BLaER1 treated with 17β-estradiol and CSF1 and Interleukin-3, amounts not matched to agents 10 nM and 100 nM (cell line): ENCODE measurements around the gene OTULIN.

ENCODE experiments used
- H3K27ac ChIP-seq, 11 experiments: shearing (Covaris generic); formaldehyde crosslinking; 2 replicates each; pipeline ENCODE4 v1.8.1; 2022
- H3K27me3 ChIP-seq, 11 experiments: shearing (Covaris generic); formaldehyde crosslinking; 2 replicates each; pipeline ENCODE4 v1.8.1; 2022
- H3K36me3 ChIP-seq, 11 experiments: shearing (Covaris generic); formaldehyde crosslinking; 2 replicates each; pipeline ENCODE4 v1.8.1; 2022
- H3K4me1 ChIP-seq, 10 experiments: shearing (Covaris generic); formaldehyde crosslinking; 2 replicates each; pipeline ENCODE4 v1.8.1; 2022
- H3K4me2 ChIP-seq, 11 experiments: shearing (Covaris generic); formaldehyde crosslinking; 2 replicates each; pipeline ENCODE4 v1.8.1; 2022
- H3K4me3 ChIP-seq, 10 experiments: shearing (Covaris generic); formaldehyde crosslinking; 2 replicates each; pipeline ENCODE4 v1.8.1; 2022
- H3K9ac ChIP-seq, 11 experiments: shearing (Covaris generic); formaldehyde crosslinking; 2 replicates each; pipeline ENCODE4 v1.8.1; 2022
- H3K9me3 ChIP-seq, 11 experiments: shearing (Covaris generic); formaldehyde crosslinking; replicated peaks in 1 of 11; 2 replicates each; pipeline ENCODE4 v1.8.1; 2022
- H4K20me1 ChIP-seq, 11 experiments: shearing (Covaris generic); formaldehyde crosslinking; 2 replicates each; pipeline ENCODE4 v1.8.1; 2022
- Cebpa-rat ChIP-seq, 11 experiments: shearing (Covaris generic); IDR thresholded peaks; 2 replicates each; pipeline ENCODE4 v1.8.1; 2022

Gene OTULIN

GRCh38 chr5:14650052-14650451 is 14.5 kb upstream of the OTULIN start:
- Histone ChIP-seq H3K4me3 (no peak overlapping the region), H3K9me3 (no peaks in the 10 kb centered on the region), H3K27me3 (no peaks in the 10 kb centered on the region), H4K20me1 (no peaks in the 10 kb centered on the region), H3K4me2 (no peak overlapping the region), H3K36me3 (no peaks in the 10 kb centered on the region), H3K4me1 (no peaks in the 10 kb centered on the region), H3K9ac (no peak overlapping the region), H3K27ac (no peak overlapping the region)
- TF ChIP-seq Cebpa-rat (IDR thresholded peaks at IDR 0.05), result no peak

- Histone ChIP-seq H3K27me3 (no peaks in the 10 kb centered on the region), H3K4me3 (no peak overlapping the region)
- 0 out of 22 replicates have a peak, but pooled peaks of 1 of the 11 experiments have one; percentile 25 for TF ChIP-seq Cebpa-rat (IDR thresholded peaks at IDR 0.05)
These were observed 9.3 kb upstream of the OTULIN start for GRCh38 chr5:14655146-14655741.

DNA sequence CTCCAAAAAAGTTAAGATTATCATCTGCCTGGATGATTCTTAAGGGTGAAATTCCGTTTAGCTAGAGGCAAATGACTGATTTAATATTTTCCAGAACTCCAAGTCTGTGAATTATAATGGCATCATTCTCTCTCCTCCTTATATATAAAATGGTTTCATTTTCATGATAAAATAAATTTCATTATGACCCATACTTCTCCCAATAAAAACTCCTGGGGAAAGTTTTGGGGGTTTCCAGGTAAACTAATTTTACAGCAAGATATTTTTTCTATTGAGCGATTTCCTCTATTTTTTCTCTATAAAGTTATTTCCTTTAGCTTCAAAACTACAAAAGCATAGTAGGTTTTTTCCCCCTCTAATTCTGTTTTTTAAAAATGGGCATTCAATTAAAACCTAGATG is 7.6 kb upstream of the OTULIN start:
- Histone ChIP-seq H3K9ac (no peak overlapping the region), H4K20me1 (no peaks in the 10 kb centered on the region), H3K4me3 (no peak overlapping the region), H3K4me2 (no peak overlapping the region), H3K27ac (no peak overlapping the region), H3K9me3 (peaks cover 0 to 5% (median 0%) of the 10 kb centered on the region in 11 experiments; a peak in 1 of 22 replicates), H3K4me1 (peaks cover 0 to 19% (median 13%) of the 10 kb centered on the region in 10 experiments; a peak in 16 of 20 replicates), H3K27me3 (no peaks in the 10 kb centered on the region), H3K36me3 (peaks cover 0 to 2% (median 0%) of the 10 kb centered on the region in 11 experiments; a peak in 2 of 22 replicates)
- TF ChIP-seq Cebpa-rat (IDR thresholded peaks at IDR 0.05), result no peak

More at GRCh38 chr5:14655146-14655741, 9.3 kb upstream of the OTULIN start:
- H3K9me3 ChIP-seq, result no peaks in the 10 kb centered on the region
- no peaks in the 10 kb centered on the region for H4K20me1 ChIP-seq
- H3K36me3 ChIP-seq, result no peaks in the 10 kb centered on the region
- H3K9ac ChIP-seq, result no peak overlapping the region
- H3K4me2 ChIP-seq, result no peak overlapping the region
- H3K27ac ChIP-seq, result no peak overlapping the region
- peaks cover 0 to 5% (median 2%) of the 10 kb centered on the region in 10 experiments; a peak in 15 of 20 replicates for H3K4me1 ChIP-seq

- TF ChIP-seq Cebpa-rat (IDR thresholded peaks at IDR 0.05), result no peak
- H4K20me1 ChIP-seq, result peaks cover 0 to 4% (median 0%) of the 10 kb centered on the region in 11 experiments; a peak in 4 of 22 replicates
- H3K4me3 ChIP-seq, result no peak overlapping the region
- H3K9me3 ChIP-seq, result peaks cover 0 to 7% (median 0%) of the 10 kb centered on the region in 11 experiments; a peak in 2 of 22 replicates
- no peak overlapping the region for H3K27ac ChIP-seq
- no peaks in the 10 kb centered on the region for H3K27me3 ChIP-seq
- H3K36me3 ChIP-seq, result peaks cover 0 to 9% (median 0%) of the 10 kb centered on the region in 11 experiments; a peak in 3 of 22 replicates
- H3K9ac ChIP-seq, result no peak overlapping the region
- H3K4me1 ChIP-seq, result peaks cover 9 to 33% (median 26%) of the 10 kb centered on the region in 10 experiments; a peak in 19 of 20 replicates
- H3K4me2 ChIP-seq, result peak overlapping the region in 9 of 11 experiments; percentile 3 to 67 (median 41); a peak in 15 of 22 replicates
These were observed 4.5 kb upstream of the OTULIN start for GRCh38 chr5:14659821-14660607.

- Histone ChIP-seq H3K4me3 (no peak overlapping the region), H3K9ac (no peak overlapping the region), H3K27me3 (no peaks in the 10 kb centered on the region), H3K4me2 (peak overlapping the region in 9 of 11 experiments; percentile 3 to 67 (median 41); a peak in 15 of 22 replicates), H4K20me1 (peaks cover 6 to 12% (median 8%) of the 10 kb centered on the region in 11 experiments; a peak in 21 of 22 replicates), H3K9me3 (peaks cover 0 to 7% (median 0%) of the 10 kb centered on the region in 11 experiments; a peak in 2 of 22 replicates), H3K27ac (no peak overlapping the region), H3K4me1 (peaks cover 14 to 40% (median 32%) of the 10 kb centered on the region in 10 experiments), H3K36me3 (peaks cover 0 to 9% (median 0%) of the 10 kb centered on the region in 11 experiments; a peak in 3 of 22 replicates)
- TF ChIP-seq Cebpa-rat (IDR thresholded peaks at IDR 0.05), result no peak
These were observed 3.7 kb upstream of the OTULIN start for GRCh38 chr5:14660833-14661232.

- H3K36me3 ChIP-seq, result peaks cover 0 to 16% (median 7%) of the 10 kb centered on the region in 11 experiments; a peak in 11 of 22 replicates
- H3K4me1 ChIP-seq, result peaks cover 34 to 59% (median 51%) of the 10 kb centered on the region in 10 experiments
- peak overlapping the region in 1 of 11 experiments; percentile 92; a peak in 2 of 22 replicates for H3K9ac ChIP-seq
- no peak for TF ChIP-seq Cebpa-rat (IDR thresholded peaks at IDR 0.05)
- H3K4me2 ChIP-seq, result peak overlapping the region; percentile 85 to 98 (median 95); a peak in 21 of 22 replicates
- peaks cover 0 to 7% (median 0%) of the 10 kb centered on the region in 11 experiments; a peak in 2 of 22 replicates for H3K9me3 ChIP-seq
- no peaks in the 10 kb centered on the region for H3K27me3 ChIP-seq
- no peak overlapping the region for H3K27ac ChIP-seq
- H4K20me1 ChIP-seq, result peaks cover 26 to 32% (median 27%) of the 10 kb centered on the region in 11 experiments
- H3K4me3 ChIP-seq, result peak overlapping the region in 4 of 10 experiments; percentile 94 to 99 (median 96); a peak in 3 of 20 replicates
These were observed 1.7 kb upstream of the OTULIN start for GRCh38 chr5:14662721-14663260.

DNA sequence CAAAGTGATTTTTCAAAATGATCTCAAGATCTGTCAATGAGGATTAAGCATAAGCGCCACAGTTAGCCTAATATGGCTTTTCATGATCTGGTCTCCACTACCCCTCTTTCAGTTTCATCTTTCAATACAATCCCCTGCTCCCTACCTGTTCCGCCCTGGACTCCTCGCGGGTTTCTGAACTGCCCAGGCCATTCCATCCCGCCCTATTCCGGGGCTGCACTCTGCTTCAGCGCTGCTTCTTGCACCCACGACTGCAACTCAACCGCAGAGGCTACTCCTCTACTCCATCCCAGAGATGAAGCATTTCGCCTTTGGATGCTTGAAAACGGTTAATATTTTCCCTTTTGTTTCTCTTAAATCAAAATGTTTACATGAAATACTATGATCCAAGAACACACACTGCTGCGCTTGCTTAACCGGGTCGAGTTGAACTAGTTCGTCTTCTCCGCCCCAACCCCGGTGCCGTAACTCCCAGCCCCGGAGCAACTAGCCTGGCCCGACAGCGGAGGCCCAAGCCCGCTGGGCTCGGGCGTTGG is 716 bp upstream of the OTULIN start:
- peak overlapping the region; percentile 78 to 99 (median 92) for H3K4me3 ChIP-seq
- no peaks in the 10 kb centered on the region for H3K27me3 ChIP-seq
- H3K27ac ChIP-seq, result peak overlapping the region; percentile 58 to 94 (median 90); a peak in 21 of 22 replicates
- peaks cover 44 to 69% (median 61%) of the 10 kb centered on the region in 10 experiments for H3K4me1 ChIP-seq
- no peak for TF ChIP-seq Cebpa-rat (IDR thresholded peaks at IDR 0.05)
- peak overlapping the region; percentile 85 to 98 (median 95) for H3K4me2 ChIP-seq
- peak overlapping the region; percentile 88 to 94 (median 93) for H3K9ac ChIP-seq
- H3K36me3 ChIP-seq, result peaks cover 2 to 25% (median 15%) of the 10 kb centered on the region in 11 experiments; a peak in 13 of 22 replicates
- peaks cover 36 to 42% (median 37%) of the 10 kb centered on the region in 11 experiments for H4K20me1 ChIP-seq
- peaks cover 0 to 7% (median 0%) of the 10 kb centered on the region in 11 experiments; a peak in 2 of 22 replicates for H3K9me3 ChIP-seq

GRCh38 chr5:14665101-14665822 is 744 bp downstream of the OTULIN start:
- Histone ChIP-seq H3K4me3 (peak overlapping the region; percentile 78 to 99 (median 92)), H3K4me1 (peaks cover 58 to 75% (median 65%) of the 10 kb centered on the region in 10 experiments), H3K9me3 (peaks cover 0 to 7% (median 0%) of the 10 kb centered on the region in 11 experiments; a peak in 2 of 22 replicates), H3K27me3 (no peaks in the 10 kb centered on the region), H3K27ac (peak overlapping the region; percentile 81 to 94 (median 90)), H3K4me2 (peak overlapping the region; percentile 85 to 98 (median 94)), H3K36me3 (peaks cover 2 to 29% (median 19%) of the 10 kb centered on the region in 11 experiments; a peak in 13 of 22 replicates), H3K9ac (peak overlapping the region; percentile 88 to 94 (median 93)), H4K20me1 (peaks cover 47 to 56% (median 51%) of the 10 kb centered on the region in 11 experiments)
- no peak for TF ChIP-seq Cebpa-rat (IDR thresholded peaks at IDR 0.05)
